Brain pericyte (primary cell): ENCODE data around the gene RAB11FIP4.

Experiments used
- DNase-seq: peaks from one replicate; pipeline ENCODE4 v3.0.0-alpha.2; 2012; ENCODE audit warnings: low read depth, low spot score

RAB11FIP4 gene

GRCh38 chr17:31524926-31525800 lies 133.7 kb downstream of the RAB11FIP4 start:
- DNase-seq = peak; percentile 32

GRCh38 chr17:31525801-31526549 lies 134.5 kb downstream of the RAB11FIP4 start:
- DNase-seq = no peak

GRCh38 chr17:31527606-31528005 lies 136.1 kb downstream of the RAB11FIP4 start:
- DNase-seq = no peak

- DNase-seq = no peak
These were observed 136.9 kb downstream of the RAB11FIP4 start for GRCh38 chr17:31528291-31528874.

GRCh38 chr17:31529841-31530251 lies 138.4 kb downstream of the RAB11FIP4 start:
- DNase-seq = no peak

- DNase-seq = no peak
These were observed 139.0 kb downstream of the RAB11FIP4 start for GRCh38 chr17:31530391-31530985.

- no peak for DNase-seq
These were observed 140.0 kb downstream of the RAB11FIP4 start for GRCh38 chr17:31531336-31531980.

- no peak for DNase-seq
These were observed 140.6 kb downstream of the RAB11FIP4 start for GRCh38 chr17:31532081-31532480.

GRCh38 chr17:31532526-31532925 lies 141.1 kb downstream of the RAB11FIP4 start:
- DNase-seq = no peak

GRCh38 chr17:31533546-31534155 lies 142.2 kb downstream of the RAB11FIP4 start:
- DNase-seq = no peak

- no peak for DNase-seq
These were observed 142.9 kb downstream of the RAB11FIP4 start for GRCh38 chr17:31534223-31534888.

- no peak for DNase-seq
These were observed 144.1 kb downstream of the RAB11FIP4 start for GRCh38 chr17:31535581-31535981.

- no peak for DNase-seq
These were observed 145.0 kb downstream of the RAB11FIP4 start for GRCh38 chr17:31536451-31536850.

- DNase-seq = no peak
These were observed 146.1 kb downstream of the RAB11FIP4 start for GRCh38 chr17:31537565-31538011.

GRCh38 chr17:31538080-31538762 lies 146.7 kb downstream of the RAB11FIP4 start:
- DNase-seq = no peak

GRCh38 chr17:31540602-31541307 lies 149.3 kb downstream of the RAB11FIP4 start:
- DNase-seq = no peak

- no peak for DNase-seq
These were observed 150.1 kb downstream of the RAB11FIP4 start for GRCh38 chr17:31541559-31541958.

GRCh38 chr17:31544186-31544585 lies 152.7 kb downstream of the RAB11FIP4 start:
- DNase-seq = no peak

GRCh38 chr17:31546650-31547049 lies 155.2 kb downstream of the RAB11FIP4 start:
- no peak for DNase-seq
